GM12878 (cell line): Measurements from ENCODE around the gene C1orf198. TPM values are rescaled to one million over a fixed set of nuclear protein-coding genes. Genes with fewer than 3 reads are reported as not detected.

Experiments used
- ATAC-seq: fragments of 200-7000 bp; cut with Tn5 transposase; 3 replicates; pipeline ENCODE4 v1.9.1; 2020; ENCODE audit warnings: mild to moderate bottlenecking, moderate library complexity
- BruUV-seq: library from RNA; stranded (reverse); fragments of 400-500 nt; replicated peaks from 2 replicates; lab custom pipeline; 2021; lab: Mats Ljungman, UMichigan
- CTCF ChIA-PET: fragments of 300-600 bp; sonication (Branson Sonifier 250); formaldehyde crosslinking; extraction: SDS; loops from one replicate; lab custom pipeline; 2021; ENCODE audit warnings: inconsistent platforms; lab: Yijun Ruan, JAX
- POLR2A ChIA-PET: fragments of 350-600 bp; formaldehyde crosslinking; extraction: SDS; loops from one replicate; lab custom pipeline; 2021; ENCODE audit warnings: inconsistent platforms; lab: Charles Lee
- RAD21 ChIA-PET: fragments of 300-600 bp; sonication (Branson Sonifier 250); formaldehyde crosslinking; loops from one replicate; lab custom pipeline; 2023; ENCODE audit warnings: antibody characterized with exemption; ENCODE audit not compliant: unreplicated experiment; lab: Charles Lee
- SMC1A ChIA-PET: fragments of 300-600 bp; sonication (Branson Sonifier 250); formaldehyde crosslinking; loops from one replicate; lab custom pipeline; 2023; ENCODE audit not compliant: unreplicated experiment, uncharacterized antibody; lab: Charles Lee
- DNase-seq: peaks from one replicate; pipeline ENCODE4 v3.0.0-alpha.2; 2011; ENCODE audit warnings: low read depth, low spot score
- FAIRE-seq: peaks from 3 replicates; lab custom pipeline; 2011; peaks lifted over from hg19 to GRCh38; lab: Jason Lieb, UNC
- H2AFZ ChIP-seq: 2 replicates; pipeline ENCODE4 v1.6.0; 2011; ENCODE audit warnings: low read depth, low read length, control low read depth; ENCODE audit not compliant: control insufficient read depth
- H3K27ac ChIP-seq: 2 replicates; pipeline ENCODE4 v1.5.1; 2011; ENCODE audit warnings: control low read depth; ENCODE audit not compliant: control insufficient read depth, insufficient read depth
- H3K27me3 ChIP-seq, 2 experiments: replicated peaks in 1 of 2; 2 replicates each; pipeline versions ENCODE4 v1.6.0 to v1.6.1; 2011; ENCODE audit warnings: low read length in 1 of 2; ENCODE audit not compliant: control insufficient read depth in 2 of 2, insufficient read depth in 2 of 2
- H3K36me3 ChIP-seq, 2 experiments: 2 replicates each; pipeline ENCODE4 v1.5.1; 2011; ENCODE audit warnings: low read length in 1 of 2; ENCODE audit not compliant: control insufficient read depth in 2 of 2, insufficient read depth in 2 of 2
- H3K4me1 ChIP-seq: 2 replicates; pipeline ENCODE4 v1.6.1; 2011; ENCODE audit warnings: mild to moderate bottlenecking, low read length, moderate library complexity, mixed read lengths; ENCODE audit not compliant: control insufficient read depth, insufficient read depth
- H3K4me2 ChIP-seq: 2 replicates; pipeline ENCODE4 v1.6.0; 2011; ENCODE audit warnings: control low read depth; ENCODE audit not compliant: control insufficient read depth, insufficient read depth
- H3K4me3 ChIP-seq: fragments of 200-600 bp; sonication (generic); 2 replicates; pipeline ENCODE4 v1.5.1; 2016
- H3K79me2 ChIP-seq: 2 replicates; pipeline ENCODE4 v1.6.0; 2011; ENCODE audit warnings: low read length; ENCODE audit not compliant: control insufficient read depth, insufficient read depth
- H3K9ac ChIP-seq: 2 replicates; pipeline ENCODE4 v1.8.0; 2011; ENCODE audit warnings: low read length, control low read depth, mixed read lengths; ENCODE audit not compliant: control insufficient read depth, insufficient read depth
- H3K9me3 ChIP-seq: replicated peaks from 3 replicates; pipeline ENCODE4 v1.5.1; 2011; ENCODE audit warnings: mild to moderate bottlenecking, low read length; ENCODE audit not compliant: control insufficient read depth, insufficient read depth
- H4K20me1 ChIP-seq: 2 replicates; pipeline ENCODE4 v1.6.0; 2011; ENCODE audit not compliant: control insufficient read depth, insufficient read depth
- CTCF ChIP-seq, 3 experiments: IDR thresholded peaks in 2 of 3; conservative IDR thresholded peaks in 1 of 3; 2 replicates each; pipeline ENCODE4 v1.5.1; 2011; ENCODE audit warnings: low read depth in 3 of 3, low read length in 3 of 3, mild to moderate bottlenecking in 3 of 3, control low read depth in 2 of 3, moderate library complexity in 2 of 3, inconsistent platforms in 1 of 3, mixed read lengths in 1 of 3; ENCODE audit not compliant: control insufficient read depth in 2 of 3, insufficient read depth in 1 of 3; ENCODE audit errors: extremely low read depth in 1 of 3
- ZBED1 ChIP-seq: IDR thresholded peaks from 2 replicates; pipeline ENCODE4 v1.6.1; 2016; ENCODE audit warnings: borderline replicate concordance
- ZBTB11 ChIP-seq: fragments of 450-650 bp; formaldehyde crosslinking; IDR thresholded peaks from 2 replicates; pipeline ENCODE4 v1.5.0; 2022; ENCODE audit warnings: mild to moderate bottlenecking, missing genetic modification characterization
- WGBS: methylation state at CpG from one replicate; pipeline ENCODE4 v1.1.6; 2016; ENCODE audit warnings: low lambda C conversion rate; ENCODE audit not compliant: insufficient replicate concordance, insufficient coverage; ENCODE audit errors: missing lambda C conversion rate; 5-methylcytosine and 5-hydroxymethylcytosine counted together
- in situ Hi-C: fragments of 300-500 bp; cut with MboI; formaldehyde crosslinking; loops from 9 replicates; pipeline ENCODE4 v1.14.3; 2018; ENCODE audit warnings: mixed read lengths
- intact Hi-C: fragments of 100-400 bp; cut with micrococcal nuclease; formaldehyde crosslinking; loops from one replicate; pipeline ENCODE4 v1.14.2; 2022; ENCODE audit not compliant: unreplicated experiment
- polyA plus RNA-seq, 11 experiments: library from polyadenylated mRNA; depleted of rRNA in 4 of 11; unstranded in 6 of 11; stranded (reverse) in 5 of 11; fragments of >200 nt; fragmentation: Nextera tagmentation in 4 of 11; fragmentation: Illumina TruSeq in 1 of 11; extraction: Ambion mirVana in 4 of 11; extraction: Trizol in 1 of 11; gene quantifications; 1 replicate in 1 of 11; 2 replicates in 10 of 11; pipeline versions ENCODE4 v1.2.1 to v1.2.3, GENCODE V29; 2011 to 2016; ENCODE audit warnings: inconsistent platforms in 2 of 11, missing spikeins in 2 of 11, low read depth in 1 of 11
- total RNA-seq, 4 experiments: library from RNA; depleted of rRNA in 3 of 4; stranded (reverse); fragments of >200 nt in 3 of 4; fragmentation: Illumina TruSeq in 1 of 4; extraction: Trizol in 1 of 4; gene quantifications; 2 replicates each; pipeline versions ENCODE4 v1.2.1 to v1.2.3, GENCODE V29; 2013 to 2021

C1orf198 gene
- total and polyA plus RNA-seq, 10 of the 15 experiments (the other 5 are each of a cell fraction or from before 2014, with no cell fraction given): 0.16 to 2.8 (median 1.1) TPM

DNA sequence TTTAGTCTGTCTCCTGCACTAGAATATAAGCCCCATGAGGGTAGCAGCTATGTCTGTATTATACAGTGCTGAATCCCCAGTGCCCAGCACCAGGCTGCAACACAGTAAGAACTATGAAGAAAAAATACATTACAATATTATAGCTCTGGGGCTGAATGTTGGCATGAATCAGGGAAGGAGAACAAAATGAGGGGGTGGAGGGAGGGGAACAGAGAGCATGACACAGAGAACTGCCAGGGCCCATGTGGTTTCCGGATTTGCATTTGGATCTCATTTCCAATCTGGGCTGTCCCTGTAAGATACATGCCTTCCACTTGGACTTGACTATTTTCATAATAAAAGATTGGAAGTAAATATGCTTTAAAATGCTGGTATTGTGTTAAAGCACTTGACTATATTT lies 35.8 kb downstream of the C1orf198 start (continued):
- no peak for TF ChIP-seq CTCF (IDR thresholded peaks at IDR 0.05 in 2 of 3, conservative IDR thresholded peaks at IDR 0.05 in 1 of 3; ENCODE audit: control insufficient read depth in 2 of 3, extremely low read depth in 1 of 3, insufficient read depth in 1 of 3, low read depth in 3 of 3, low read length in 3 of 3)
- TF ChIP-seq ZBTB11 (CRISPR knock-in tag): no peak
- TF ChIP-seq, all 136 proteins: peak for 0

GRCh38 chr1:230831771-230832170 lies 36.5 kb downstream of the C1orf198 start:
- no peak overlapping the region for H3K4me3 ChIP-seq
- RAD21 ChIA-PET: no interaction called here
- no peaks in the 10 kb centered on the region for H3K9me3 ChIP-seq
- no peak for DNase-seq
- no peak overlapping the region for H3K9ac ChIP-seq
- POLR2A ChIA-PET: no interaction called here
- no peaks in the 10 kb centered on the region for H3K36me3 ChIP-seq
- no peak overlapping the region for H3K4me2 ChIP-seq
- H2AFZ ChIP-seq: no peak overlapping the region
- in situ Hi-C loops: no loop called here
- SMC1A ChIA-PET: interaction anchor here (0.7 kb wide), 1 partner anchor 223 kb away, joined by 3 read pairs; no protein-coding TSS in a partner anchor
- no peak overlapping the region for H3K27ac ChIP-seq
- ATAC-seq: no peak
- BruUV-seq: no TSS peak
- no peaks in the 10 kb centered on the region for H3K4me1 ChIP-seq
- intact Hi-C loops: no loop called here
- CTCF ChIA-PET: interaction anchor here (0.8 kb wide), 1 partner anchor 1413 kb away, joined by 4 read pairs; no protein-coding TSS in a partner anchor
- no peaks in the 10 kb centered on the region for H4K20me1 ChIP-seq
- 18% methylated on average over 1 of the region's 1 CpG for WGBS
- no peaks in the 10 kb centered on the region; a peak in 1 of 4 replicates for H3K27me3 ChIP-seq
- no peak for TF ChIP-seq ZBED1
- no peak for FAIRE-seq
- H3K79me2 ChIP-seq: no peaks in the 10 kb centered on the region
